GM23338 (cell line): ENCODE measurements around the gene CENPL.

Experiments used
- CREB1 ChIP-seq: fragments of 250-450 bp; sonication (Bioruptor Pico); IDR thresholded peaks from 2 replicates; pipeline ENCODE4 v1.5.0; 2020; ENCODE audit warnings: low read depth, mild to moderate bottlenecking, moderate library complexity
- EZH2 ChIP-seq: fragments of 200-600 bp; sonication (generic); IDR thresholded peaks from one replicate; pipeline ENCODE4 v1.8.0; 2017; ENCODE audit warnings: antibody characterized with exemption, mild to moderate bottlenecking, low read depth; ENCODE audit not compliant: unreplicated experiment
- EZH2phosphoT487 ChIP-seq: fragments of 200-600 bp; sonication (generic); IDR thresholded peaks from one replicate; pipeline ENCODE4 v1.8.1; 2018; ENCODE audit warnings: antibody characterized with exemption; ENCODE audit not compliant: unreplicated experiment
- JUNB ChIP-seq: IDR thresholded peaks from one replicate; pipeline ENCODE4 v1.6.1; 2016; ENCODE audit warnings: antibody characterized with exemption; ENCODE audit not compliant: unreplicated experiment
- POLR2AphosphoS5 ChIP-seq: IDR thresholded peaks from 2 replicates; pipeline ENCODE4 v1.6.1; 2016; ENCODE audit warnings: antibody characterized with exemption, low read depth
- REST ChIP-seq: IDR thresholded peaks from one replicate; pipeline ENCODE4 v1.6.1; 2018; ENCODE audit warnings: antibody characterized with exemption; ENCODE audit not compliant: unreplicated experiment
- ZNF114 ChIP-seq: fragments of 250-450 bp; sonication (Bioruptor Pico); IDR thresholded peaks from 2 replicates; pipeline ENCODE4 v1.5.0; 2020; ENCODE audit warnings: mild to moderate bottlenecking, moderate library complexity
- TF ChIP-seq, protein P1 (sequence below), 2 experiments: fragments of 200-600 bp in 1 of 2; sonication (generic) in 1 of 2; conservative IDR thresholded peaks; 2 replicates each; pipeline versions ENCODE4 v1.5.1 to v1.6.1; 2016 to 2017; ENCODE audit warnings: antibody characterized with exemption in 2 of 2, low read depth in 2 of 2, mild to moderate bottlenecking in 2 of 2, moderate library complexity in 1 of 2
- TF ChIP-seq, protein P2 (sequence below): IDR thresholded peaks from 2 replicates; pipeline ENCODE4 v1.6.1; 2016; ENCODE audit warnings: antibody characterized with exemption

- TF ChIP-seq, protein P1, sequence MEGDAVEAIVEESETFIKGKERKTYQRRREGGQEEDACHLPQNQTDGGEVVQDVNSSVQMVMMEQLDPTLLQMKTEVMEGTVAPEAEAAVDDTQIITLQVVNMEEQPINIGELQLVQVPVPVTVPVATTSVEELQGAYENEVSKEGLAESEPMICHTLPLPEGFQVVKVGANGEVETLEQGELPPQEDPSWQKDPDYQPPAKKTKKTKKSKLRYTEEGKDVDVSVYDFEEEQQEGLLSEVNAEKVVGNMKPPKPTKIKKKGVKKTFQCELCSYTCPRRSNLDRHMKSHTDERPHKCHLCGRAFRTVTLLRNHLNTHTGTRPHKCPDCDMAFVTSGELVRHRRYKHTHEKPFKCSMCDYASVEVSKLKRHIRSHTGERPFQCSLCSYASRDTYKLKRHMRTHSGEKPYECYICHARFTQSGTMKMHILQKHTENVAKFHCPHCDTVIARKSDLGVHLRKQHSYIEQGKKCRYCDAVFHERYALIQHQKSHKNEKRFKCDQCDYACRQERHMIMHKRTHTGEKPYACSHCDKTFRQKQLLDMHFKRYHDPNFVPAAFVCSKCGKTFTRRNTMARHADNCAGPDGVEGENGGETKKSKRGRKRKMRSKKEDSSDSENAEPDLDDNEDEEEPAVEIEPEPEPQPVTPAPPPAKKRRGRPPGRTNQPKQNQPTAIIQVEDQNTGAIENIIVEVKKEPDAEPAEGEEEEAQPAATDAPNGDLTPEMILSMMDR (conservative IDR thresholded peaks at IDR 0.05; ENCODE audit: low read depth in 2 of 2) = no peak
- TF ChIP-seq REST (no peak), EZH2phosphoT487 (no peak), ZNF114 (CRISPR knock-in tag) (no peak), EZH2 (no peak), POLR2AphosphoS5 (no peak), JUNB (no peak), CREB1 (CRISPR knock-in tag) (no peak)
- TF ChIP-seq, protein P2, sequence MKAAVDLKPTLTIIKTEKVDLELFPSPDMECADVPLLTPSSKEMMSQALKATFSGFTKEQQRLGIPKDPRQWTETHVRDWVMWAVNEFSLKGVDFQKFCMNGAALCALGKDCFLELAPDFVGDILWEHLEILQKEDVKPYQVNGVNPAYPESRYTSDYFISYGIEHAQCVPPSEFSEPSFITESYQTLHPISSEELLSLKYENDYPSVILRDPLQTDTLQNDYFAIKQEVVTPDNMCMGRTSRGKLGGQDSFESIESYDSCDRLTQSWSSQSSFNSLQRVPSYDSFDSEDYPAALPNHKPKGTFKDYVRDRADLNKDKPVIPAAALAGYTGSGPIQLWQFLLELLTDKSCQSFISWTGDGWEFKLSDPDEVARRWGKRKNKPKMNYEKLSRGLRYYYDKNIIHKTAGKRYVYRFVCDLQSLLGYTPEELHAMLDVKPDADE = no peak
Observed at GRCh38 chr1:173798078-173798477, 26.6 kb downstream of the CENPL start.
